Measurements from ENCODE around the gene ITGB3. TPM values are rescaled to one million over a fixed set of nuclear protein-coding genes. Genes with fewer than 3 reads are reported as not detected.
"Not testable (repeated sequence)": the region's sequence is repeated elsewhere in the genome, so short reads cannot be mapped to it uniquely, and the experiment has no call there.

Gene ITGB3
- total RNA-seq, 4 donors from 2014 or later, result 7.9 to 26.3 (median 8.6) TPM

- H3K36me3 ChIP-seq, result no peaks in the 10 kb centered on the region
- peaks cover 5 to 21% (median 14%) of the 10 kb centered on the region in 4 donors for H3K4me1 ChIP-seq
- no peaks in the 10 kb centered on the region for H3K27me3 ChIP-seq
- no peak for DNase-seq
- in situ Hi-C loops (cut with MboI; ENCODE audit: low pct_ligation_motif_present in 1 of 4, low pct_unique_long_range_greater_than_20kb in 1 of 4, low sequenced_read_pairs in 3 of 4) (no loop called here), intact Hi-C loops (cut with DNase I; ENCODE audit: low total_unique reads) (no loop called here)
- no peak overlapping the region for H3K27ac ChIP-seq
- no peak for TF ChIP-seq POLR2AphosphoS5 (IDR thresholded peaks at IDR 0.05)
- TF ChIP-seq POLR2A (IDR thresholded peaks at IDR 0.05), result no peak
- TF ChIP-seq, protein P1, sequence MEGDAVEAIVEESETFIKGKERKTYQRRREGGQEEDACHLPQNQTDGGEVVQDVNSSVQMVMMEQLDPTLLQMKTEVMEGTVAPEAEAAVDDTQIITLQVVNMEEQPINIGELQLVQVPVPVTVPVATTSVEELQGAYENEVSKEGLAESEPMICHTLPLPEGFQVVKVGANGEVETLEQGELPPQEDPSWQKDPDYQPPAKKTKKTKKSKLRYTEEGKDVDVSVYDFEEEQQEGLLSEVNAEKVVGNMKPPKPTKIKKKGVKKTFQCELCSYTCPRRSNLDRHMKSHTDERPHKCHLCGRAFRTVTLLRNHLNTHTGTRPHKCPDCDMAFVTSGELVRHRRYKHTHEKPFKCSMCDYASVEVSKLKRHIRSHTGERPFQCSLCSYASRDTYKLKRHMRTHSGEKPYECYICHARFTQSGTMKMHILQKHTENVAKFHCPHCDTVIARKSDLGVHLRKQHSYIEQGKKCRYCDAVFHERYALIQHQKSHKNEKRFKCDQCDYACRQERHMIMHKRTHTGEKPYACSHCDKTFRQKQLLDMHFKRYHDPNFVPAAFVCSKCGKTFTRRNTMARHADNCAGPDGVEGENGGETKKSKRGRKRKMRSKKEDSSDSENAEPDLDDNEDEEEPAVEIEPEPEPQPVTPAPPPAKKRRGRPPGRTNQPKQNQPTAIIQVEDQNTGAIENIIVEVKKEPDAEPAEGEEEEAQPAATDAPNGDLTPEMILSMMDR (IDR thresholded peaks at IDR 0.05), result no peak
- TF ChIP-seq EP300 (IDR thresholded peaks at IDR 0.05; ENCODE audit: low read depth), result no peak
- no peaks in the 10 kb centered on the region for H3K9me3 ChIP-seq
- no peak overlapping the region for H3K4me3 ChIP-seq
- WGBS, 2 donors (ENCODE audit: low coverage in 1 of 2), result 90% methylated on average over 5 of the region's 5 CpGs; no CpG with 5 or more reads in 1 of the 2 donors
Measured at GRCh38 chr17:47223460-47223859, 30.2 kb upstream of the ITGB3 start.

GRCh38 chr17:47224077-47224476 is 29.6 kb upstream of the ITGB3 start:
- in situ Hi-C loops (cut with MboI; ENCODE audit: low pct_ligation_motif_present in 1 of 4, low pct_unique_long_range_greater_than_20kb in 1 of 4, low sequenced_read_pairs in 3 of 4); H3K27me3 ChIP-seq; H3K36me3 ChIP-seq; H3K4me3 ChIP-seq; intact Hi-C loops (cut with DNase I; ENCODE audit: low total_unique reads); H3K9me3 ChIP-seq; DNase-seq: not testable (repeated sequence)
- WGBS, 2 donors (ENCODE audit: low coverage in 1 of 2), result 96 to 100% methylated on average over 2 of the region's 2 CpGs
- Histone ChIP-seq H3K27ac (peak overlapping the region in 3 of 4 donors; percentile 65 to 77 (median 69)), H3K4me1 (peaks cover 5 to 21% (median 14%) of the 10 kb centered on the region in 4 donors)

DNA sequence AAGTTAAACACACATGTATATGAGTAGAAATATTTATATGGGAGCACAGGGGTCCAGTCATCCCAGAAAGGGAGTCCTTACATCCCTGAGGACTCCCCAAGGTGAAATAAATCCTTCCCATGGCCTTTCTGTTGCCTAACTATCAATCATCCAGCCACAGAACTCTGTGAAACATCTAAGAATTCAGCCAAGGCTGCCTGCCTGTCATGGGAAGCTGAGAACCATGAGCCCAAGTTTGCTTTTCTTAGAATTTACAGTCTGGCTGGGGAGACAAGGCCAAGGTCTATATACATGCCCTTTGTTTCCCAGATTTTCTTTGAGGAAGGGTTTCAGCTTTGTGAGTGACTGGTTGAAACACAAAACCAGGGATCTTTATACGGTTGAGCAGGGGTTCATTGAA is 28.7 kb upstream of the ITGB3 start:
- WGBS, 2 donors (ENCODE audit: low coverage in 1 of 2), result 58 to 80% methylated on average over 1 of the region's 1 CpG
- intact Hi-C loops (cut with DNase I; ENCODE audit: low total_unique reads) (loop anchor here (5.0 kb wide), 1 partner anchor 287 kb away; no protein-coding TSS in a partner anchor), in situ Hi-C loops (cut with MboI; ENCODE audit: low pct_ligation_motif_present in 1 of 4, low pct_unique_long_range_greater_than_20kb in 1 of 4, low sequenced_read_pairs in 3 of 4) (loop anchor here in 1 of 4 donors (25.0 kb wide), 1 partner anchor 387 kb away; no protein-coding TSS in a partner anchor)
- Histone ChIP-seq H3K36me3 (no peaks in the 10 kb centered on the region), H3K9me3 (no peaks in the 10 kb centered on the region), H3K27me3 (no peaks in the 10 kb centered on the region), H3K4me1 (peaks cover 5 to 28% (median 20%) of the 10 kb centered on the region in 4 donors), H3K4me3 (no peak overlapping the region), H3K27ac (peak overlapping the region; percentile 65 to 85 (median 73))
- TF ChIP-seq POLR2AphosphoS5 (IDR thresholded peaks at IDR 0.05), result no peak
- TF ChIP-seq, protein P1 (IDR thresholded peaks at IDR 0.05), result no peak
- no peak for TF ChIP-seq POLR2A (IDR thresholded peaks at IDR 0.05)
- no peak for TF ChIP-seq EP300 (IDR thresholded peaks at IDR 0.05; ENCODE audit: low read depth)
- no peak for DNase-seq

DNA sequence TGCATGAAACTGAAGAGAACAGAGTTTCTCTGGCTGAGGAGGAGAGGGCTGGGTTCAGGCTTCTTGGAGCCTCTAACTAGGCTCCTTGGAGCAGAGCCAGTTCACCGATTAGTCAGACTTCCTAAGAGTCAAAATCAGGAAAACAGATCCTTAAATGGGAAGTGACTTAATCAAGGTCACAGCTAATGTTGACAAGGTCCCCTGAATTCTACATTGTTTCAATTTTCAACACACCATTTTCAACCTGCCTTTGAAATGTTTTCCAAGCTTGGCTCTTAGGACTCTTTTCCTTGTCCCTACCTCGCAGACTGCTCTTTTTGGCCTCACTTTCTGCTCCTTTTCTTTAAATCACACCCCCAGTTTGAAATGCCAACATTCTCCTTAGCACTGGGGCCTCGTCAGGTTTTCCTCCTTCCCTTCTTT is 28.2 kb upstream of the ITGB3 start:
- TF ChIP-seq POLR2A (IDR thresholded peaks at IDR 0.05) (no peak), EP300 (IDR thresholded peaks at IDR 0.05; ENCODE audit: low read depth) (no peak), POLR2AphosphoS5 (IDR thresholded peaks at IDR 0.05) (no peak)
- TF ChIP-seq, protein P1 (IDR thresholded peaks at IDR 0.05), result no peak
- DNase-seq, result peak; percentile 52
- Histone ChIP-seq H3K27me3 (no peaks in the 10 kb centered on the region), H3K4me3 (no peak overlapping the region), H3K4me1 (peaks cover 5 to 32% (median 23%) of the 10 kb centered on the region in 4 donors), H3K27ac (peak overlapping the region; percentile 65 to 85 (median 73)), H3K9me3 (no peaks in the 10 kb centered on the region), H3K36me3 (no peaks in the 10 kb centered on the region)
- intact Hi-C loops (cut with DNase I; ENCODE audit: low total_unique reads) (loop anchor here (5.0 kb wide), 1 partner anchor 287 kb away; no protein-coding TSS in a partner anchor), in situ Hi-C loops (cut with MboI; ENCODE audit: low pct_ligation_motif_present in 1 of 4, low pct_unique_long_range_greater_than_20kb in 1 of 4, low sequenced_read_pairs in 3 of 4) (loop anchor here in 1 of 4 donors (25.0 kb wide), 1 partner anchor 387 kb away; no protein-coding TSS in a partner anchor)
- 54 to 59% methylated on average over 2 to 3 of the region's 3 CpGs for WGBS, 2 donors (ENCODE audit: low coverage in 1 of 2)
